ENCODE results near the gene BCAR1. TPM values are rescaled to one million over a fixed set of nuclear protein-coding genes. Genes with fewer than 3 reads are reported as not detected.

BCAR1 gene
- total RNA-seq, 1 donor from 2014 or later, result 0.59 TPM

DNA sequence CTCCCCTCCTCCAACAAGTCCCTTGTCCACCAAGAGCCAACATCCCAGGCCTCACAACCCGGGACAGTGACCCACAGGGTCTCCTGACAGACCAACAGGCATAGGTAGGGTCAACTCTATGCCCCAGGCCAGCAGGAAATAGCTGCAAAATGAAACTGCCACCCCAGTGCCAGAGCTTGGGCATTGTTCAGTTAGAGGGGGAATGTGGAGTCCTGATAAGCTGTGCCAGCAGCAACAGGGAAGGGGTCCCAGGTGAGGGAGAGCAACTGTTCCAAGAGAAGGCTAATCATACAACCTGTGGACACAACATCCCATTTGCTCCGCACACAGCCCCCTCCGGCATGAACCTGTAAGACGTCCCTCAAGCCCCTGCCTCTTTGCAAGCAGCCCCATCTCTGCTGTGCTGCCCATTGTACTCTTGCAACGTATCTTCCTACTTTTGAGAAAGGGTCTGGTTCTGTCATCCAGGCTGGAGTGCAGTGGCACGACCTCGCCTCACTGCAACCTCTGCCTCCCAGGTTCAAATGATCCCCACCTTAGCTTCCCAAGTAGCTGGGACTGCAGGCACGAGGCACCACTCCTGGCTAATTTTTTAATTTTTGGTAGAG, 61.7 kb downstream of the BCAR1 start:
- Mint-ChIP-seq H3K27me3 (ENCODE audit: low read depth) (peaks cover 8% of the 10 kb centered on the region), H3K36me3 (ENCODE audit: low read depth) (no peaks in the 10 kb centered on the region), H3K4me1 (ENCODE audit: low read depth) (no peaks in the 10 kb centered on the region), H3K4me3 (ENCODE audit: low read depth) (no peak overlapping the region), H3K9me3 (no peaks in the 10 kb centered on the region), H3K27ac (no peak overlapping the region)
- intact Hi-C loops (cut with micrococcal nuclease), result no loop called here
- DNase-seq (ENCODE audit: low spot score), result no peak

DNA sequence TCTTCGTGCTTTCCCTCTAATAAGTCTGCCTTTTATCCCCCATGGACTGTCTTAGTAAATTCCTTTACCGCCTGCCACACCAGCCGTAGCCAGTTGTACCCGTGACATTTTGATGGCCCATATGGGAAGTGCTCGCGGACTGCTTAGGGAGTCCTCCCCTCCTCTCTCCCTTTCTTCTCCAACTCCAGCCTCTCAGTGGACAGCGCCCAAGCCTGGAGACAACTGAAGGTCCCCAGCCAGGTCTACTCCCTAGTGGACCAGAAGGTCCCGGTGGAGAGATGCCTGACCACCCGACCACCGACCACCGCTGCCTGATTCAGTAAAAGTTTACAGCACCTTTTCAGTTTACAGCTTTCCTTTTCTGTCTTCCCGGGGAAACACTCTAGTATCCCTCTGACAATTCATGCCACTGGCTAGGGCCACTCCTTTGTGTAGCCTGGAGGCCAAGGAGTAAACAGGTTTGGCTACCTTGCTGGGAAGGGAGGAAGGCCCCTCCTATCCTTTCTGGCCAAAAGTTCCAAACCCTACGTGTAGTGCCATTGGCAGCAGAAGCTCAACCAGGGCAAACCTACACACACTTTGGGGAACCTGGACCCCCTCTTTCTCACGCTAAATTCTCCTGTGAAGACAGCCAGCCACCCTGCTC, 62.5 kb downstream of the BCAR1 start:
- H3K36me3 Mint-ChIP-seq (ENCODE audit: low read depth), result no peaks in the 10 kb centered on the region
- no peaks in the 10 kb centered on the region for H3K9me3 Mint-ChIP-seq
- DNase-seq (ENCODE audit: low spot score), result no peak
- H3K4me1 Mint-ChIP-seq (ENCODE audit: low read depth), result no peaks in the 10 kb centered on the region
- intact Hi-C loops (cut with micrococcal nuclease), result no loop called here
- peaks cover 8% of the 10 kb centered on the region for H3K27me3 Mint-ChIP-seq (ENCODE audit: low read depth)
- no peak overlapping the region for H3K4me3 Mint-ChIP-seq (ENCODE audit: low read depth)
- H3K27ac Mint-ChIP-seq, result no peak overlapping the region

GRCh38 chr16:75181630-75182029, 69.8 kb downstream of the BCAR1 start:
- peaks cover 20% of the 10 kb centered on the region for H3K9me3 Mint-ChIP-seq
- DNase-seq (ENCODE audit: low spot score), result no peak
- intact Hi-C loops (cut with micrococcal nuclease), result no loop called here
- no peak overlapping the region for H3K27ac Mint-ChIP-seq
- no peak overlapping the region for H3K4me3 Mint-ChIP-seq (ENCODE audit: low read depth)
- no peaks in the 10 kb centered on the region for H3K4me1 Mint-ChIP-seq (ENCODE audit: low read depth)
- peaks cover 5% of the 10 kb centered on the region for H3K27me3 Mint-ChIP-seq (ENCODE audit: low read depth)
- H3K36me3 Mint-ChIP-seq (ENCODE audit: low read depth), result no peaks in the 10 kb centered on the region

GRCh38 chr16:75179208-75179607, 72.2 kb downstream of the BCAR1 start:
- no peaks in the 10 kb centered on the region for H3K36me3 Mint-ChIP-seq (ENCODE audit: low read depth)
- no peaks in the 10 kb centered on the region for H3K4me1 Mint-ChIP-seq (ENCODE audit: low read depth)
- H3K27ac Mint-ChIP-seq, result no peak overlapping the region
- intact Hi-C loops (cut with micrococcal nuclease), result no loop called here
- H3K9me3 Mint-ChIP-seq, result peaks cover 34% of the 10 kb centered on the region
- no peak overlapping the region for H3K4me3 Mint-ChIP-seq (ENCODE audit: low read depth)
- H3K27me3 Mint-ChIP-seq (ENCODE audit: low read depth), result peaks cover 5% of the 10 kb centered on the region
- no peak for DNase-seq (ENCODE audit: low spot score)

Other genes starting within 250 kb of the BCAR1 start
- gene LDHD, start 134.8 kb downstream of the BCAR1 start, total RNA-seq, result 0.41 TPM in 1 of 2 replicates, not detected in the other
- gene ZFP1, start 103.1 kb downstream of the BCAR1 start, total RNA-seq, result 11.2 and 14.0 TPM in 2 replicates
- not detected in 2 replicates for gene CTRB2, start 44.5 kb downstream of the BCAR1 start, total RNA-seq
- gene CTRB1, start 32.6 kb downstream of the BCAR1 start, total RNA-seq, result not detected in 2 replicates
- 33.5 and 37.5 TPM in 2 replicates for gene CFDP1, start 181.9 kb upstream of the BCAR1 start, total RNA-seq
- 35.6 and 39.9 TPM in 2 replicates for gene TMEM170A, start 213.1 kb upstream of the BCAR1 start, total RNA-seq
- not detected in 2 replicates for gene CHST6, start 243.8 kb upstream of the BCAR1 start, total RNA-seq